Keratinocyte (primary cell): ENCODE measurements around the gene GREB1. TPM values are rescaled to one million over a fixed set of nuclear protein-coding genes. Genes with fewer than 3 reads are reported as not detected.

Experiments used
- DNase-seq: peaks from one replicate; pipeline ENCODE4 v3.0.0-alpha.2; 2011; ENCODE audit warnings: low read depth, missing footprints, low spot score
- FAIRE-seq: peaks from 2 replicates; lab custom pipeline; 2011; peaks lifted over from hg19 to GRCh38; lab: Jason Lieb, UNC
- H2AFZ ChIP-seq: 2 replicates; pipeline ENCODE4 v1.6.0; 2012; ENCODE audit warnings: low read length, control low read depth, inconsistent platforms; ENCODE audit not compliant: control insufficient read depth
- H3K27ac ChIP-seq: 2 replicates; pipeline ENCODE4 v1.5.1; 2011; ENCODE audit warnings: low read length; ENCODE audit not compliant: control insufficient read depth, insufficient read depth
- H3K27me3 ChIP-seq: 3 replicates; pipeline ENCODE4 v1.6.0; 2011; ENCODE audit warnings: low read length; ENCODE audit not compliant: control insufficient read depth, insufficient read depth; ENCODE audit errors: extremely low read depth
- H3K36me3 ChIP-seq, 2 experiments: 2 replicates in 1 of 2; 3 replicates in 1 of 2; pipeline ENCODE4 v1.5.1; 2011; ENCODE audit warnings: low read length in 2 of 2, mild to moderate bottlenecking in 1 of 2; ENCODE audit not compliant: control insufficient read depth in 2 of 2, insufficient read depth in 2 of 2; ENCODE audit errors: extremely low read depth in 1 of 2
- H3K4me1 ChIP-seq: 3 replicates; pipeline ENCODE4 v1.5.1; 2011; ENCODE audit warnings: low read length; ENCODE audit not compliant: control insufficient read depth, insufficient read depth; ENCODE audit errors: extremely low read depth
- H3K4me2 ChIP-seq: 3 replicates; pipeline ENCODE4 v1.6.0; 2011; ENCODE audit warnings: low read depth, low read length; ENCODE audit not compliant: control insufficient read depth, insufficient read depth; ENCODE audit errors: extremely low read depth
- H3K4me3 ChIP-seq, 3 experiments: fragments of 200-600 bp in 1 of 3; sonication (generic) in 1 of 3; 2 replicates in 2 of 3; 3 replicates in 1 of 3; pipeline ENCODE4 v1.5.1; 2011 to 2016; ENCODE audit warnings: low read length in 3 of 3, mild to moderate bottlenecking in 3 of 3, control low read depth in 2 of 3, inconsistent platforms in 1 of 3, low read depth in 1 of 3, mixed read lengths in 1 of 3, mixed run types in 1 of 3, moderate library complexity in 1 of 3; ENCODE audit not compliant: control insufficient read depth in 2 of 3, insufficient read depth in 2 of 3; ENCODE audit errors: extremely low read depth in 1 of 3
- H3K79me2 ChIP-seq: 2 replicates; pipeline ENCODE4 v1.6.0; 2012; ENCODE audit warnings: low read length; ENCODE audit not compliant: control insufficient read depth, insufficient read depth
- H3K9ac ChIP-seq: 3 replicates; pipeline ENCODE4 v1.6.0; 2011; ENCODE audit warnings: low read length; ENCODE audit not compliant: control insufficient read depth, insufficient read depth; ENCODE audit errors: extremely low read depth
- H3K9me1 ChIP-seq: 3 replicates; pipeline ENCODE4 v1.6.0; 2011; ENCODE audit warnings: low read length; ENCODE audit not compliant: control insufficient read depth, insufficient read depth; ENCODE audit errors: extremely low read depth
- H3K9me3 ChIP-seq: 2 replicates; pipeline ENCODE4 v1.5.1; 2012; ENCODE audit warnings: low read depth, low read length; ENCODE audit not compliant: control insufficient read depth
- H4K20me1 ChIP-seq: 3 replicates; pipeline ENCODE4 v1.6.0; 2011; ENCODE audit warnings: low read length; ENCODE audit not compliant: control insufficient read depth, insufficient read depth; ENCODE audit errors: extremely low read depth
- EZH2 ChIP-seq: IDR thresholded peaks from one replicate; pipeline ENCODE4 v1.6.1; 2012; ENCODE audit warnings: inconsistent platforms, mild to moderate bottlenecking, low read length, moderate library complexity
- dilution Hi-C: fragments of 300-500 bp; cut with MboI; formaldehyde crosslinking; loops from one replicate; pipeline ENCODE4 v1.7.0; 2020; ENCODE audit warnings: low sequenced_read_pairs; ENCODE audit not compliant: extremely low pct_ligation_motif_present
- polyA plus RNA-seq, 5 experiments: library from polyadenylated mRNA; depleted of rRNA in 3 of 5; stranded (reverse) in 3 of 5; stranded (forward) in 1 of 5; unstranded in 1 of 5; fragments of >200 nt; gene quantifications; 1 replicate in 1 of 5; 2 replicates in 3 of 5; 3 replicates in 1 of 5; pipeline versions ENCODE4 v1.2.1 to v1.2.3, GENCODE V29; 2011 to 2012; ENCODE audit warnings: missing spikeins in 2 of 5, low read depth in 1 of 5, low replicate concordance in 1 of 5
- TF ChIP-seq, protein P1 (sequence below), 3 experiments: IDR thresholded peaks in 1 of 3; conservative IDR thresholded peaks in 1 of 3; optimal IDR thresholded peaks in 1 of 3; 2 replicates in 2 of 3; 3 replicates in 1 of 3; pipeline versions ENCODE3 to v1.5.1; 2011; ENCODE audit warnings: low read length in 3 of 3, mild to moderate bottlenecking in 3 of 3, moderate library complexity in 2 of 3, control low read depth in 1 of 3, inconsistent platforms in 1 of 3; ENCODE audit not compliant: insufficient read depth in 2 of 3; ENCODE audit errors: extremely low read depth in 1 of 3

GREB1 gene
- polyA plus RNA-seq, 1 donor (not counting 4 experiments of a cell fraction or from before 2014, with no cell fraction given) = 0.13 TPM

DNA sequence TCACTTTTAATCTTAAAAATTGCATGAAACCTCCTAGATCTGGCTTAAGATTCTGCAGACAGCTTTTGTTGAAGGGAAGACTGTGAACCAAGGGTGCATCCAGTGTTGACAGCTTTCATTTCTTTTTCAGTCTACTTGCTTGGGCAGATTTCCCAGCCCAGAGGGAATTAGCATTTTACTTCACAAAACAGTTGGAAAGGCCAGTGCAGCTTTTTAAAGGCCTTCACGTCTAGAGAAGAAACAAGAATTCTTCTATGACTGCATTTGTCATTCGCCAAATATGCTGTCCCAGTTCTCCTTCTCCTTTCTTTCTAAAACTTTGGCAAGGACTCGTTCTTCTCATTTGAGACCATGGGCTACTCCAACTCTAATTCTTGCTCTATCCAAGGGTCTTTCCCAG, 118.7 kb downstream of the GREB1 start:
- Histone ChIP-seq H3K9me1 (no peaks in the 10 kb centered on the region), H3K4me3 (no peak overlapping the region), H3K4me1 (no peaks in the 10 kb centered on the region), H3K27ac (no peak overlapping the region), H4K20me1 (no peaks in the 10 kb centered on the region), H3K79me2 (no peaks in the 10 kb centered on the region), H2AFZ (no peak overlapping the region), H3K27me3 (peaks cover 12% of the 10 kb centered on the region), H3K36me3 (no peaks in the 10 kb centered on the region), H3K9ac (no peak overlapping the region), H3K4me2 (no peak overlapping the region), H3K9me3 (no peaks in the 10 kb centered on the region)
- no peak for TF ChIP-seq EZH2
- TF ChIP-seq, protein P1, sequence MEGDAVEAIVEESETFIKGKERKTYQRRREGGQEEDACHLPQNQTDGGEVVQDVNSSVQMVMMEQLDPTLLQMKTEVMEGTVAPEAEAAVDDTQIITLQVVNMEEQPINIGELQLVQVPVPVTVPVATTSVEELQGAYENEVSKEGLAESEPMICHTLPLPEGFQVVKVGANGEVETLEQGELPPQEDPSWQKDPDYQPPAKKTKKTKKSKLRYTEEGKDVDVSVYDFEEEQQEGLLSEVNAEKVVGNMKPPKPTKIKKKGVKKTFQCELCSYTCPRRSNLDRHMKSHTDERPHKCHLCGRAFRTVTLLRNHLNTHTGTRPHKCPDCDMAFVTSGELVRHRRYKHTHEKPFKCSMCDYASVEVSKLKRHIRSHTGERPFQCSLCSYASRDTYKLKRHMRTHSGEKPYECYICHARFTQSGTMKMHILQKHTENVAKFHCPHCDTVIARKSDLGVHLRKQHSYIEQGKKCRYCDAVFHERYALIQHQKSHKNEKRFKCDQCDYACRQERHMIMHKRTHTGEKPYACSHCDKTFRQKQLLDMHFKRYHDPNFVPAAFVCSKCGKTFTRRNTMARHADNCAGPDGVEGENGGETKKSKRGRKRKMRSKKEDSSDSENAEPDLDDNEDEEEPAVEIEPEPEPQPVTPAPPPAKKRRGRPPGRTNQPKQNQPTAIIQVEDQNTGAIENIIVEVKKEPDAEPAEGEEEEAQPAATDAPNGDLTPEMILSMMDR (optimal IDR thresholded peaks at IDR 0.05 in 1 of 3, IDR thresholded peaks at IDR 0.05 in 1 of 3, conservative IDR thresholded peaks at IDR 0.05 in 1 of 3; ENCODE audit: extremely low read depth in 1 of 3, insufficient read depth in 2 of 3, low read length in 3 of 3) = no peak
- dilution Hi-C loops = no loop called here
- DNase-seq = no peak
- no peak for FAIRE-seq

DNA sequence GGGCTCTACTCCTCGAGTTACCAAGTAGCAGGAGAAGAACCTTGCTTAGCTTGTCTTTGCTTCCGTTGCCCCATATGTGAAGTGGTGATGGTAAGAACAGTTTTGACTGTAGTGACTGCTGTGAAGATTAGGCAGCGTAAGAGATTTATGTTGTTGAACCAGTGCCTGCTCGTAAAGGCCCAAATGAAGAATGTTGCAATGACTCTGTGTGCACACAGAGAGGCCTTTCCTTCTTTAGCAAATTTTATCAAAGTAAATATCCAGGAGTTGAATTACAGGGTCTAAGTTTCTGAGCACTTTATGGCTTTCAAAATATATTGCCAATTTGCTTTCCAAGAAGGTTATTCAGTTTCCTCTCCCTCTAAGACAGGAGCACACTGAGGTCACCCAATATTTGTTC, 121.7 kb downstream of the GREB1 start:
- no peaks in the 10 kb centered on the region for H3K79me2 ChIP-seq
- peaks cover 11% of the 10 kb centered on the region for H3K4me1 ChIP-seq
- no peaks in the 10 kb centered on the region for H3K9me1 ChIP-seq
- no peak for DNase-seq
- H3K4me3 ChIP-seq = no peak overlapping the region
- no peaks in the 10 kb centered on the region for H3K9me3 ChIP-seq
- FAIRE-seq = no peak
- no peaks in the 10 kb centered on the region for H4K20me1 ChIP-seq
- H3K9ac ChIP-seq = no peak overlapping the region
- H3K27ac ChIP-seq = no peak overlapping the region
- H2AFZ ChIP-seq = no peak overlapping the region
- H3K36me3 ChIP-seq = no peaks in the 10 kb centered on the region
- H3K4me2 ChIP-seq = no peak overlapping the region
- TF ChIP-seq EZH2 = no peak
- TF ChIP-seq, protein P1 (optimal IDR thresholded peaks at IDR 0.05 in 1 of 3, IDR thresholded peaks at IDR 0.05 in 1 of 3, conservative IDR thresholded peaks at IDR 0.05 in 1 of 3; ENCODE audit: extremely low read depth in 1 of 3, insufficient read depth in 2 of 3, low read length in 3 of 3) = no peak
- dilution Hi-C loops = no loop called here
- peaks cover 17% of the 10 kb centered on the region for H3K27me3 ChIP-seq
